ENCODE measurements around the gene RGS5.

Gene RGS5

GRCh38 chr1:163173121-163173520 lies 29.6 kb downstream of the RGS5 start:
- Histone ChIP-seq H3K9me3 (no peaks in the 10 kb centered on the region), H3K4me3 (no peak overlapping the region), H3K36me3 (replicated peaks) (no peaks in the 10 kb centered on the region), H3K4me1 (no peaks in the 10 kb centered on the region), H3K27me3 (ENCODE audit: low read depth) (no peaks in the 10 kb centered on the region)
- in situ Hi-C loops (cut with MboI; ENCODE audit: low sequenced_read_pairs) = loop anchor here (10.0 kb wide), 1 partner anchor 298 kb away; no protein-coding TSS in a partner anchor
- DNase-seq (ENCODE audit: low spot score in 2 of 2) = no peak

DNA sequence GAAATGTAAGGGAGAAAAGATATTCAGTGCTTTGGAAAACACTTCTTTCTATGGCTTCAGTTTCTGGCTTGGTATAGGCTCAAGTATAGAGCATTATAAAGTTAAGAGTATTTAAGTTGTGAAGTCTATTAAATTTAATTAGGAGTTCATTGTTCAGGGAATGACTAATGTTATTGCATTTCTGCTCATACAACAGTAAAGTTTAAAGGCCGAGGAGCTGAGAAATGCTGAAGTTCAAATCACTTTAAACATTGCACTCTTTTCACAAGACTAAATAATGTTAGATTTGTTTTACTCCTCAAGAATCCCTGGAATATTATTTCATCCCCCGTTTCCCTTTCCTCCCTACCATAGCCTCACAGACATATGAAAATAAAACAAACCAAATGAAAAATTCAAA lies 30.1 kb downstream of the RGS5 start:
- no peak for DNase-seq (ENCODE audit: low spot score in 2 of 2)
- Histone ChIP-seq H3K9me3 (no peaks in the 10 kb centered on the region), H3K27me3 (ENCODE audit: low read depth) (no peaks in the 10 kb centered on the region), H3K36me3 (replicated peaks) (no peaks in the 10 kb centered on the region), H3K4me3 (no peak overlapping the region), H3K4me1 (no peaks in the 10 kb centered on the region)
- in situ Hi-C loops (cut with MboI; ENCODE audit: low sequenced_read_pairs) = loop anchor here (10.0 kb wide), 1 partner anchor 298 kb away; no protein-coding TSS in a partner anchor

- Histone ChIP-seq H3K4me3 (no peak overlapping the region), H3K4me1 (no peaks in the 10 kb centered on the region), H3K36me3 (replicated peaks) (no peaks in the 10 kb centered on the region), H3K9me3 (no peaks in the 10 kb centered on the region), H3K27me3 (ENCODE audit: low read depth) (no peaks in the 10 kb centered on the region)
- no peak for DNase-seq (ENCODE audit: low spot score in 2 of 2)
- in situ Hi-C loops (cut with MboI; ENCODE audit: low sequenced_read_pairs) = loop anchor here (10.0 kb wide), 1 partner anchor 297 kb away; no protein-coding TSS in a partner anchor
Observed at GRCh38 chr1:163171826-163172225, 30.9 kb downstream of the RGS5 start.

- no peak overlapping the region for H3K4me3 ChIP-seq
- H3K36me3 ChIP-seq (replicated peaks) = no peaks in the 10 kb centered on the region
- no peaks in the 10 kb centered on the region for H3K27me3 ChIP-seq (ENCODE audit: low read depth)
- no peaks in the 10 kb centered on the region for H3K4me1 ChIP-seq
- no peaks in the 10 kb centered on the region for H3K9me3 ChIP-seq
- in situ Hi-C loops (cut with MboI; ENCODE audit: low sequenced_read_pairs) = loop anchor here (10.0 kb wide), 1 partner anchor 296 kb away; no protein-coding TSS in a partner anchor
- DNase-seq (ENCODE audit: low spot score in 2 of 2) = no peak
Observed at GRCh38 chr1:163170975-163171676, 31.6 kb downstream of the RGS5 start.

GRCh38 chr1:163170331-163170730 lies 32.4 kb downstream of the RGS5 start:
- Histone ChIP-seq H3K27me3 (ENCODE audit: low read depth) (no peaks in the 10 kb centered on the region), H3K36me3 (replicated peaks) (no peaks in the 10 kb centered on the region), H3K4me1 (no peaks in the 10 kb centered on the region), H3K9me3 (no peaks in the 10 kb centered on the region), H3K4me3 (no peak overlapping the region)
- DNase-seq (ENCODE audit: low spot score in 2 of 2) = no peak
- in situ Hi-C loops (cut with MboI; ENCODE audit: low sequenced_read_pairs) = loop anchor here (10.0 kb wide), 1 partner anchor 296 kb away; no protein-coding TSS in a partner anchor

- no peaks in the 10 kb centered on the region for H3K9me3 ChIP-seq
- no peak overlapping the region for H3K4me3 ChIP-seq
- H3K36me3 ChIP-seq (replicated peaks) = no peaks in the 10 kb centered on the region
- in situ Hi-C loops (cut with MboI; ENCODE audit: low sequenced_read_pairs) = no loop called here
- no peaks in the 10 kb centered on the region for H3K4me1 ChIP-seq
- no peak for DNase-seq (ENCODE audit: low spot score in 2 of 2)
- no peaks in the 10 kb centered on the region for H3K27me3 ChIP-seq (ENCODE audit: low read depth)
Observed at GRCh38 chr1:163169553-163169952, 33.2 kb downstream of the RGS5 start.

- Histone ChIP-seq H3K9me3 (no peaks in the 10 kb centered on the region), H3K27me3 (ENCODE audit: low read depth) (no peaks in the 10 kb centered on the region), H3K36me3 (replicated peaks) (no peaks in the 10 kb centered on the region), H3K4me3 (no peak overlapping the region), H3K4me1 (no peaks in the 10 kb centered on the region)
- in situ Hi-C loops (cut with MboI; ENCODE audit: low sequenced_read_pairs) = no loop called here
- DNase-seq (ENCODE audit: low spot score in 2 of 2) = no peak
Observed at GRCh38 chr1:163168053-163168452, 34.7 kb downstream of the RGS5 start.

DNA sequence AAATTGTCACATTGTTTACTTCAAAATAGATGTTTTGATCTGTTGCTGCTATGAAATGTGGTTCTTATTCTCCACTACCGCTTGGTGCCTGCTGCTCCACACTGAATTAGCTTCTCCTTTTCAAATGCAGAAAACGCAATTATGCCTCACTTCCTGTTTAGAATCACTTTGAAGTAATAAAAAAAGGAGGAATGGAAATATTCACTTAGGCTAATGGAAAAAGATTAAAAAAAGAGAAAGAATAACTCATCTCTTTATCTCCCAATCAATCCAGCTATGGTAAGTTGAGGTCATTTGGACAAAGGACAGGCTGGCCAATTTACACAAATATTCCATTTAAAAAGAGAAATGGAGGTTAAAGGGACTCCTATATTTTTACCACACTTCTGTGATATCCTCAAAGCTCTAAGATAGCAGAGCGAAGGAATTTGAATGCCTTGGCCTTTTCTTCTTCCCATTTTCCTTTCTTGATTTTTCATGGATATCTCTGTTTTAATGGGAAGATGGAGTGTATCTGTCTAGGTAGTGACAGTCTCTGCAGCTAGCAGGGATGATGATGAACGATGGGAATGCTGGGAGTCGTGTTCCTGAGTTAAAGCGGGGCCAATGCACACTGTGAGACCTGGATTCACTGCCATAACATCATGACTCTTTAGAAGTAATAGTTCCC lies 35.7 kb downstream of the RGS5 start:
- H3K4me1 ChIP-seq = no peaks in the 10 kb centered on the region
- no peak overlapping the region for H3K4me3 ChIP-seq
- in situ Hi-C loops (cut with MboI; ENCODE audit: low sequenced_read_pairs) = no loop called here
- H3K9me3 ChIP-seq = no peaks in the 10 kb centered on the region
- DNase-seq (ENCODE audit: low spot score in 2 of 2) = no peak
- H3K27me3 ChIP-seq (ENCODE audit: low read depth) = no peaks in the 10 kb centered on the region
- H3K36me3 ChIP-seq (replicated peaks) = no peaks in the 10 kb centered on the region

GRCh38 chr1:163165119-163165518 lies 37.6 kb downstream of the RGS5 start:
- no peaks in the 10 kb centered on the region for H3K36me3 ChIP-seq (replicated peaks)
- H3K27me3 ChIP-seq (ENCODE audit: low read depth) = no peaks in the 10 kb centered on the region
- no peaks in the 10 kb centered on the region for H3K9me3 ChIP-seq
- H3K4me3 ChIP-seq = no peak overlapping the region
- in situ Hi-C loops (cut with MboI; ENCODE audit: low sequenced_read_pairs) = no loop called here
- no peaks in the 10 kb centered on the region for H3K4me1 ChIP-seq
- no peak for DNase-seq (ENCODE audit: low spot score in 2 of 2)

GRCh38 chr1:163163881-163164582 lies 38.7 kb downstream of the RGS5 start:
- in situ Hi-C loops (cut with MboI; ENCODE audit: low sequenced_read_pairs) = no loop called here
- Histone ChIP-seq H3K36me3 (replicated peaks) (no peaks in the 10 kb centered on the region), H3K27me3 (ENCODE audit: low read depth) (no peaks in the 10 kb centered on the region), H3K4me3 (no peak overlapping the region), H3K4me1 (no peaks in the 10 kb centered on the region), H3K9me3 (no peaks in the 10 kb centered on the region)
- DNase-seq (ENCODE audit: low spot score in 2 of 2) = no peak

DNA sequence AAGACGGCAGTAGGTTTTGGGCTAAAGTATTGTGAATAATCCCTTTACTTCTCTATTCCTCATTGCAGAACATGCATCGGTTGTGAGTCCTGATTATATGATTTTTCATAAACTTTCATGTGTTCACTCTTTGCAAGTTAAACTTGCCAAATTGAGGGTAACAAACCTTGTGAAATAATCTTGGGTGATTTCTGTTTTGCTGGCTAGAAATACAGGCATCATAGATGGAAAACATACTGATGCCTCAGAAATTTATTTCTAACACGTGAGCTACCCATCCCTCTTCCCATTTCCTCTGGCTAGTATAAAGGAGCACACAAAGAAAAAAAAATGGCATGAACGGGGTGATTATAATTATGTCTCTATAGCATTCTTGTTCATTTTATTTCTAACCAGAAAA lies 39.6 kb downstream of the RGS5 start:
- Histone ChIP-seq H3K9me3 (no peaks in the 10 kb centered on the region), H3K4me3 (no peak overlapping the region), H3K27me3 (ENCODE audit: low read depth) (no peaks in the 10 kb centered on the region), H3K36me3 (replicated peaks) (no peaks in the 10 kb centered on the region), H3K4me1 (no peaks in the 10 kb centered on the region)
- in situ Hi-C loops (cut with MboI; ENCODE audit: low sequenced_read_pairs) = no loop called here
- DNase-seq (ENCODE audit: low spot score in 2 of 2) = no peak

DNA sequence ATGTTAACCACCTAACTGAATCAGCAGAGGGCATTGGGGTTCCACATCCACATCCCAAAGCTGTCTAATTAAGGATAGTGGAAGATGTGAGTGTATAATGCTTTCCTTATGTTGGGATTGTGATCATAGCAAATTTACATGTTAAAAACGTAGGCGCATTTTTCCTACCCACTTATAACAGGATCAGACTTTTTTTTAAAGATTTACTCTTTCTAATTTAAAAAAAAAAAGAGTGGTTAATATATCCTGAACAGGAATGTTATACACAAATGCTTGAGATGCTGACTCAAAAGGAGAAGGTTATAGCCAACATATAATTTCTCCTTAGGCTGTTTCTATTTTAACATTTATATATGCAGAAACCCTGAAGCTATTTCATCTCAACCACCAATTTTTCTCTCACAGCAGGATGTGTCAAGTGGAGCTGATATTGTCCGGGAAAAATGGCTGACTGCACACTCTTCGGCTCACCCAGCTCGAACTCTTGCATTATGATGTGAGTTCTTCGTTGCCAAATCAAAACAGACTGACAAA lies 40.3 kb downstream of the RGS5 start:
- no peaks in the 10 kb centered on the region for H3K9me3 ChIP-seq

GRCh38 chr1:163161841-163162240 lies 40.9 kb downstream of the RGS5 start:
- no peak for DNase-seq (ENCODE audit: low spot score in 2 of 2)
- H3K9me3 ChIP-seq = no peaks in the 10 kb centered on the region
- in situ Hi-C loops (cut with MboI; ENCODE audit: low sequenced_read_pairs) = no loop called here

More for the DNA sequence above, 40.3 kb downstream of the RGS5 start:
- in situ Hi-C loops (cut with MboI; ENCODE audit: low sequenced_read_pairs) = no loop called here
- no peaks in the 10 kb centered on the region for H3K36me3 ChIP-seq (replicated peaks)
- no peak overlapping the region for H3K4me3 ChIP-seq
- no peaks in the 10 kb centered on the region for H3K4me1 ChIP-seq
- DNase-seq (ENCODE audit: low spot score in 2 of 2) = no peak
- no peaks in the 10 kb centered on the region for H3K27me3 ChIP-seq (ENCODE audit: low read depth)

DNA sequence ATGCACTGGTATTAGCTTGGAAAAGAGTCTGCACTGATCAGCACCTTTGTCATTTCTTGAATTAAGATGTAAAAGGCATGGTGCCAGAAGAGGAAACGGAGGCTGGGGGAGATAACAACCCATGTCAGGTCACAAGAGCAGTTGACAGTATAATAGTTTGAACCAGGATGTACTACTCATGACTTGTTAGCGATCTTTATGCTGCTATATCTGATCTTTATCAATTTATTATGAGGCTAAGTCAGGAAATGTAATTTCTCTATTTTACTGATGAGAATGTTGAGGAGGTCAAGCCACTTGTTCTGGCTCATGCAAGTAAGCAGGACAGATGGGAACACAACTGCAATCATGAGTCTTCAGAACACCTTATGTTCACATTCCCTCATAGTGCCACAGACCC lies 41.4 kb downstream of the RGS5 start:
- H3K27me3 ChIP-seq (ENCODE audit: low read depth) = no peaks in the 10 kb centered on the region
- H3K9me3 ChIP-seq = no peaks in the 10 kb centered on the region
- H3K4me3 ChIP-seq = no peak overlapping the region
- DNase-seq (ENCODE audit: low spot score in 2 of 2) = no peak
- in situ Hi-C loops (cut with MboI; ENCODE audit: low sequenced_read_pairs) = no loop called here
- no peaks in the 10 kb centered on the region for H3K36me3 ChIP-seq (replicated peaks)
- no peaks in the 10 kb centered on the region for H3K4me1 ChIP-seq

More at GRCh38 chr1:163161841-163162240, 40.9 kb downstream of the RGS5 start:
- H3K27me3 ChIP-seq (ENCODE audit: low read depth) = no peaks in the 10 kb centered on the region
- no peaks in the 10 kb centered on the region for H3K4me1 ChIP-seq
- H3K36me3 ChIP-seq (replicated peaks) = no peaks in the 10 kb centered on the region
- H3K4me3 ChIP-seq = no peak overlapping the region
